ENCODE measurements around the gene SLC35F4.
"Not testable (repeated sequence)": the region's sequence is repeated elsewhere in the genome, so short reads cannot be mapped to it uniquely, and the experiment has no call there.

The SLC35F4 gene

GRCh38 chr14:57816568-57817284, 49.2 kb downstream of the SLC35F4 start:
- DNase-seq, result no peak
- in situ Hi-C loops (cut with MboI; ENCODE audit: low pct_unique_long_range_greater_than_20kb, low sequenced_read_pairs), result no loop called here

GRCh38 chr14:57814726-57815125, 51.2 kb downstream of the SLC35F4 start:
- in situ Hi-C loops (cut with MboI; ENCODE audit: low pct_unique_long_range_greater_than_20kb, low sequenced_read_pairs), result no loop called here
- no peak for DNase-seq

- in situ Hi-C loops (cut with MboI; ENCODE audit: low pct_unique_long_range_greater_than_20kb, low sequenced_read_pairs), result no loop called here
- DNase-seq, result no peak
Observed at GRCh38 chr14:57812741-57813140, 53.2 kb downstream of the SLC35F4 start.

- DNase-seq, result no peak
- in situ Hi-C loops (cut with MboI; ENCODE audit: low pct_unique_long_range_greater_than_20kb, low sequenced_read_pairs), result no loop called here
Observed at GRCh38 chr14:57811998-57812546, 53.8 kb downstream of the SLC35F4 start.

GRCh38 chr14:57809808-57810207, 56.1 kb downstream of the SLC35F4 start:
- no peak for DNase-seq
- in situ Hi-C loops (cut with MboI; ENCODE audit: low pct_unique_long_range_greater_than_20kb, low sequenced_read_pairs), result no loop called here

- DNase-seq, result no peak
Observed at GRCh38 chr14:57797160-57797559, 68.7 kb downstream of the SLC35F4 start.

GRCh38 chr14:57796556-57796955, 69.3 kb downstream of the SLC35F4 start:
- no peak for DNase-seq
- in situ Hi-C loops (cut with MboI; ENCODE audit: low pct_unique_long_range_greater_than_20kb, low sequenced_read_pairs), result no loop called here

More at GRCh38 chr14:57797160-57797559, 68.7 kb downstream of the SLC35F4 start:
- in situ Hi-C loops (cut with MboI; ENCODE audit: low pct_unique_long_range_greater_than_20kb, low sequenced_read_pairs), result no loop called here

GRCh38 chr14:57785058-57785457, 80.8 kb downstream of the SLC35F4 start:
- in situ Hi-C loops (cut with MboI; ENCODE audit: low pct_unique_long_range_greater_than_20kb, low sequenced_read_pairs), result no loop called here
- no peak for DNase-seq

- DNase-seq, result no peak
- in situ Hi-C loops (cut with MboI; ENCODE audit: low pct_unique_long_range_greater_than_20kb, low sequenced_read_pairs), result no loop called here
Observed at GRCh38 chr14:57771801-57772200, 94.1 kb downstream of the SLC35F4 start.

GRCh38 chr14:57769863-57770523, 95.9 kb downstream of the SLC35F4 start:
- in situ Hi-C loops (cut with MboI; ENCODE audit: low pct_unique_long_range_greater_than_20kb, low sequenced_read_pairs), result no loop called here
- no peak for DNase-seq

GRCh38 chr14:57761800-57762199, 104.1 kb downstream of the SLC35F4 start:
- in situ Hi-C loops (cut with MboI; ENCODE audit: low pct_unique_long_range_greater_than_20kb, low sequenced_read_pairs), result no loop called here
- no peak for DNase-seq

- no peak for DNase-seq
- in situ Hi-C loops (cut with MboI; ENCODE audit: low pct_unique_long_range_greater_than_20kb, low sequenced_read_pairs), result no loop called here
Observed at GRCh38 chr14:57760896-57761295, 105.0 kb downstream of the SLC35F4 start.

GRCh38 chr14:57755018-57755521, 110.8 kb downstream of the SLC35F4 start:
- in situ Hi-C loops (cut with MboI; ENCODE audit: low pct_unique_long_range_greater_than_20kb, low sequenced_read_pairs), result no loop called here
- no peak for DNase-seq

GRCh38 chr14:57754527-57754926, 111.4 kb downstream of the SLC35F4 start:
- in situ Hi-C loops (cut with MboI; ENCODE audit: low pct_unique_long_range_greater_than_20kb, low sequenced_read_pairs), result no loop called here
- no peak for DNase-seq

GRCh38 chr14:57753821-57754220, 112.1 kb downstream of the SLC35F4 start:
- in situ Hi-C loops (cut with MboI; ENCODE audit: low pct_unique_long_range_greater_than_20kb, low sequenced_read_pairs), result no loop called here
- no peak for DNase-seq

- DNase-seq; in situ Hi-C loops (cut with MboI; ENCODE audit: low pct_unique_long_range_greater_than_20kb, low sequenced_read_pairs): not testable (repeated sequence)
Observed at GRCh38 chr14:57752142-57752695, 113.7 kb downstream of the SLC35F4 start.

GRCh38 chr14:57751400-57751799, 114.5 kb downstream of the SLC35F4 start:
- no peak for DNase-seq
- in situ Hi-C loops (cut with MboI; ENCODE audit: low pct_unique_long_range_greater_than_20kb, low sequenced_read_pairs), result no loop called here

GRCh38 chr14:57749267-57749666, 116.6 kb downstream of the SLC35F4 start:
- in situ Hi-C loops (cut with MboI; ENCODE audit: low pct_unique_long_range_greater_than_20kb, low sequenced_read_pairs), result no loop called here
- no peak for DNase-seq

- no peak for DNase-seq
- in situ Hi-C loops (cut with MboI; ENCODE audit: low pct_unique_long_range_greater_than_20kb, low sequenced_read_pairs), result no loop called here
Observed at GRCh38 chr14:57748279-57748678, 117.6 kb downstream of the SLC35F4 start.

- DNase-seq, result no peak
- in situ Hi-C loops (cut with MboI; ENCODE audit: low pct_unique_long_range_greater_than_20kb, low sequenced_read_pairs), result no loop called here
Observed at GRCh38 chr14:57747036-57747435, 118.9 kb downstream of the SLC35F4 start.

All from KBM-7 (cell line).